HG02938 (cell line): ENCODE measurements around the gene VAV2.

Experiments used
- ATAC-seq: cut with Tn5 transposase; IDR thresholded peaks from one replicate; pipeline ENCODE4 v1.9.1; 2021; ENCODE audit warnings: mild to moderate bottlenecking, moderate library complexity; ENCODE audit not compliant: unreplicated experiment

VAV2 gene

GRCh38 chr9:133855802-133856521 lies 136.2 kb downstream of the VAV2 start:
- ATAC-seq, result no peak

GRCh38 chr9:133855371-133855770 lies 136.8 kb downstream of the VAV2 start:
- ATAC-seq, result no peak

- ATAC-seq, result no peak
Observed at GRCh38 chr9:133854765-133855164, 137.4 kb downstream of the VAV2 start.

GRCh38 chr9:133854048-133854447 lies 138.1 kb downstream of the VAV2 start:
- ATAC-seq, result no peak

GRCh38 chr9:133853331-133853730 lies 138.8 kb downstream of the VAV2 start:
- no peak for ATAC-seq

GRCh38 chr9:133852431-133852830 lies 139.7 kb downstream of the VAV2 start:
- ATAC-seq, result no peak

GRCh38 chr9:133851693-133852092 lies 140.4 kb downstream of the VAV2 start:
- ATAC-seq, result no peak

- ATAC-seq, result no peak
Observed at GRCh38 chr9:133850937-133851336, 141.2 kb downstream of the VAV2 start.

- ATAC-seq, result no peak
Observed at GRCh38 chr9:133850161-133850560, 142.0 kb downstream of the VAV2 start.

- ATAC-seq, result no peak
Observed at GRCh38 chr9:133849110-133849670, 142.9 kb downstream of the VAV2 start.

- ATAC-seq, result no peak
Observed at GRCh38 chr9:133848471-133849109, 143.5 kb downstream of the VAV2 start.

- no peak for ATAC-seq
Observed at GRCh38 chr9:133846483-133847090, 145.5 kb downstream of the VAV2 start.

- no peak for ATAC-seq
Observed at GRCh38 chr9:133845440-133845839, 146.7 kb downstream of the VAV2 start.

- no peak for ATAC-seq
Observed at GRCh38 chr9:133844881-133845410, 147.2 kb downstream of the VAV2 start.

- no peak for ATAC-seq
Observed at GRCh38 chr9:133844398-133844784, 147.7 kb downstream of the VAV2 start.

- ATAC-seq, result no peak
Observed at GRCh38 chr9:133843751-133844397, 148.2 kb downstream of the VAV2 start.

- no peak for ATAC-seq
Observed at GRCh38 chr9:133843250-133843649, 148.9 kb downstream of the VAV2 start.

- no peak for ATAC-seq
Observed at GRCh38 chr9:133842721-133843227, 149.3 kb downstream of the VAV2 start.

GRCh38 chr9:133842174-133842573 lies 149.9 kb downstream of the VAV2 start:
- ATAC-seq, result no peak

- no peak for ATAC-seq
Observed at GRCh38 chr9:133841167-133841812, 150.8 kb downstream of the VAV2 start.
